SK-N-MC (cell line): Measurements from ENCODE around the gene SUGP1.

Source experiments
- DNase-seq: peaks from one replicate; pipeline ENCODE4 v3.0.0-alpha.2; 2011; ENCODE audit warnings: low read depth, low spot score
- H3K27ac ChIP-seq: fragments of 200-600 bp; sonication (generic); 2 replicates; pipeline ENCODE4 v1.5.1; 2016; ENCODE audit warnings: mixed run types
- H3K36me3 ChIP-seq: fragments of 200-600 bp; sonication (generic); 2 replicates; pipeline ENCODE4 v1.6.1; 2017; ENCODE audit warnings: antibody characterized with exemption, low read length, mixed read lengths; ENCODE audit not compliant: insufficient read depth
- H3K4me3 ChIP-seq: fragments of 200-600 bp; sonication (generic); 2 replicates; pipeline ENCODE4 v1.5.1; 2016
- H3K9ac ChIP-seq: fragments of 200-600 bp; sonication (generic); 2 replicates; pipeline ENCODE4 v1.8.0; 2017; ENCODE audit warnings: mixed run types, mixed read lengths; ENCODE audit not compliant: insufficient read length
- H3K9me3 ChIP-seq: fragments of 200-600 bp; sonication (generic); 2 replicates; pipeline ENCODE4 v1.6.1; 2017; ENCODE audit warnings: low read depth, mild to moderate bottlenecking, antibody characterized with exemption, low read length, moderate library complexity, mixed read lengths
- EZH2 ChIP-seq: fragments of 200-600 bp; sonication (generic); IDR thresholded peaks from one replicate; pipeline ENCODE4 v1.6.1; 2017; ENCODE audit warnings: antibody characterized with exemption
- FOXP2 ChIP-seq: optimal IDR thresholded peaks from 2 replicates; pipeline ENCODE3; 2011; ENCODE audit warnings: mild to moderate bottlenecking, moderate library complexity; ENCODE audit not compliant: insufficient read depth; ENCODE audit errors: extremely low read length, control extremely low read depth
- POLR2AphosphoS5 ChIP-seq: IDR thresholded peaks from 2 replicates; pipeline ENCODE4 v1.6.1; 2012; ENCODE audit warnings: mild to moderate bottlenecking, low read depth, low read length, borderline replicate concordance

Gene SUGP1

DNA sequence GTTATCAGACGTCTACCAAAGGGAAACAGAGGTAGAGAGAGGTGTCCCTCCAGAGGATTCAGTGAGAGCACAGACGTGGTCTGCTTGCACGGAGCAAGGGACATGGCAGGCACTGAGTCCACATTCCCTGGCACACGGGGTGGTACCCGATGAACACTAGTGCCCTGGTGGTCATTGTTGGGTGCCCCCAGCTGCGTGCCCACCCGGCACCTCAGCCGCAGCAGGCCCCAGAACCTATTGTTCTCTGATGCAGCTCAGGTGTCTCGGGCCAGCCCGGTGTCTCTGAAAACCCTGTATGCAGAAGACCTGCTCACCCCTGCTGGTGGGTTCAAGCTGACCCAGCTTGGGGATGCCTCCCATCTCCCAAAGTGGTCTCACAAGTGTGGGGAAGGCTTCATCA, 11.9 kb downstream of the SUGP1 start:
- no peak for DNase-seq
- TF ChIP-seq EZH2 = no peak
- TF ChIP-seq FOXP2 = no peak
- TF ChIP-seq POLR2AphosphoS5 = no peak
- Histone ChIP-seq H3K9ac (no peak overlapping the region), H3K9me3 (no peaks in the 10 kb centered on the region), H3K27ac (no peak overlapping the region), H3K4me3 (no peak overlapping the region), H3K36me3 (peaks cover 41% of the 10 kb centered on the region; the same call in 1 of the 2 replicates)

DNA sequence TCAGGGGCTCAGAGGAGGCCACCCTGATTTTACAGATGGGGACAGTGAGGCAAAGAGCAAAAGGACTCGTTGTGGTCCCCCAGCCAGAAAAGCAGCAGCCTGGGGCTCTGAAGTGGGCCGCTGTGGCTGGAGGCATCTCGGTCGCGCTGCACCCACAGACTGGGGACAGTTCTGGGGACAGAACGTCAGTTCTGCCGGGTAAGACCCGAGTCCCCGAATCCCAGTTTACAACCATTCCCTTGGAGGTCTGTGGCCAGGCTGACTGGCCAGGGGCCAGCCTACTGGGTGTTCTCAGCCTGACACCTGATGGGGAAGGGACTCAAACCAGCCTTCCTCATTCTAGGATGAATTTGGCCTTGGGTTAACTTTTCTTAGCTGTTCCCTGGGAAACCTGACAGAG, 14.1 kb downstream of the SUGP1 start:
- Histone ChIP-seq H3K4me3 (no peak overlapping the region), H3K36me3 (peaks cover 40% of the 10 kb centered on the region; the same call in 1 of the 2 replicates)
- no peak for DNase-seq

DNA sequence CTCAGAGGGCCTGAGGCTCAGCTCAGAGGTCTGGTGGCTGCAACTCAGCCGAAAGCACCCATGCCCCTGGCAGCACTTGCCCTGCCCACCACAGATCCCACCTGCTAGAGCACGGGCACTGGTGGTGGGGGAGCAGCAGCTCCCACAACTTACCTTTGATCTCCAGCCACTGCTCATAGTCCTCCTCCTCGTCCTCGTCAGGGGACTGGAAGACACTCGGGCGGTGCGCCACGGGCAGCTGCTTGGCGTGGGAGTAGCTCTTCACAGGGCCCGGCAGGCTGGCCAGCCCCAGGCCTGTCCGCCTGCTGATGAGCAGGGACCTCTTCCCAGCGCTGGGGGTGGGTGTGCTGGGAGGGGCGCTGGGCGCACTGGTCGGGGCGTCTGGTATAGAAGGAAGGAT, 14.6 kb downstream of the SUGP1 start:
- no peak overlapping the region for H3K27ac ChIP-seq
- no peak overlapping the region for H3K4me3 ChIP-seq
- no peak overlapping the region for H3K9ac ChIP-seq
- H3K36me3 ChIP-seq = peaks cover 42% of the 10 kb centered on the region; the same call in 1 of the 2 replicates
- H3K9me3 ChIP-seq = no peaks in the 10 kb centered on the region
- TF ChIP-seq EZH2 = no peak
- TF ChIP-seq POLR2AphosphoS5 = no peak
- TF ChIP-seq FOXP2 = no peak
- DNase-seq = no peak

More for the DNA sequence above, 14.1 kb downstream of the SUGP1 start:
- Histone ChIP-seq H3K9ac (no peak overlapping the region), H3K9me3 (no peaks in the 10 kb centered on the region), H3K27ac (no peak overlapping the region)
- TF ChIP-seq FOXP2 (no peak), POLR2AphosphoS5 (no peak), EZH2 (no peak)

DNA sequence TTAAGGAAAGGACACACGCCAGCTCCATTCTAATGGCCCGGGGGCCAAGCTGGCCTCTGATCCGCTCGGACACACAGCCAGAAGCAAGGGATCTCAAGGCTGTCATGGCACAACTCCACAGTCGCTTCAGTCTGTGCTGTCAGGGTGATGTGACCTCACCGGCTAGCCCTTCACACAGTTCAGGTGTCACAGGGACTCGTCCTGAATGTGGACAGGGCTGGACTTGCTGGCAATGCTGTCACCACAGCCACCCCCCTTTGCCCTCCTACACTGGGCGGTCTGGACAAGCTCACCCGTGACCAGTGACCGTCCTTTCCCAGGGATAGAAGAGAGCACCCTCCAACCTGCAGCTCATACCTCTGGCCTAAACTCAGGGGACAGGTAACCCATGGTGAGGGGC, 15.2 kb downstream of the SUGP1 start:
- H3K9ac ChIP-seq = no peak overlapping the region
- peaks cover 38% of the 10 kb centered on the region; the same call in 1 of the 2 replicates for H3K36me3 ChIP-seq
- DNase-seq = no peak
- H3K4me3 ChIP-seq = no peak overlapping the region
- H3K27ac ChIP-seq = no peak overlapping the region
- H3K9me3 ChIP-seq = no peaks in the 10 kb centered on the region
- TF ChIP-seq EZH2 (no peak), FOXP2 (no peak), POLR2AphosphoS5 (no peak)

DNA sequence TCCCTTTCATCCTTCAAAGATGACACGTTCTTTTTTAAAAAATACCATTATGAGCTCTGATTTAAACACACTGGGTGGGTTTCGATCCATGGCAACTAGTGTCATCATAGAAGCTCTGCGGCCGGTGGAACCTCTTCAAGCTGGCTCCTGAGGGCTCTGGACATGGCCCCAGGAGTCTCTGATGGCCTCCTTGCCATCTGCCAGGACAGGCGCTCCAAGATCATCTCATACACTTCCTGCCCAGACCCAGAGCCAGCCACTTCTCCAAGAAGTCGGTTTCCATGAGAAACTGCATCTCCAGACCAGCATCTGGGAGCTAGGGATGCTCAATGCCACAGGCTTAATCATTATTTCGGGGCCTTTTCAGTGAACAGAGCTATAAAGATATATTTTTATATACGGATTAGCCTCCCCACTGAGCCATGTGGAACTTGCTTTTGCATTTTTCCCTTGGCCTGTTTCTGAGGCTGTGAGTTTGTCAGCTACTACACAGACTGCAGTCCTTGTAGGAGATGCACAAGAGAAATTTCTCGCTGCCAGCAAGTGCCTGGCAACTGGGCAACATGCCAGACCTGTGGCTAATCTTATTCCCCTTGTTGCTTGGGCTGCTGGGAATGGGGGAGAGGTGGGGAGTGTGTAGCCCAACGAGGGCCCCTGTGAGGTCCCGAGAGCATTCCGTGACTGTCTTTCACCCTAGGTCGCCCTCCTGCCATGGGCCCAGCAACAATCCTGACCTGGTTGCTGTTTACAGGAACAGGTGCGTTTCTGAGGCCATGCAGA, 15.9 kb downstream of the SUGP1 start:
- H3K27ac ChIP-seq = 0 out of 2 replicates have a peak overlapping the region, but pooled peaks have one; percentile 29
- no peak for DNase-seq
- no peaks in the 10 kb centered on the region for H3K9me3 ChIP-seq
- H3K9ac ChIP-seq = no peak overlapping the region
- TF ChIP-seq POLR2AphosphoS5 (no peak), FOXP2 (no peak), EZH2 (no peak)
- peaks cover 36% of the 10 kb centered on the region; the same call in 1 of the 2 replicates for H3K36me3 ChIP-seq
- H3K4me3 ChIP-seq = no peak overlapping the region

DNA sequence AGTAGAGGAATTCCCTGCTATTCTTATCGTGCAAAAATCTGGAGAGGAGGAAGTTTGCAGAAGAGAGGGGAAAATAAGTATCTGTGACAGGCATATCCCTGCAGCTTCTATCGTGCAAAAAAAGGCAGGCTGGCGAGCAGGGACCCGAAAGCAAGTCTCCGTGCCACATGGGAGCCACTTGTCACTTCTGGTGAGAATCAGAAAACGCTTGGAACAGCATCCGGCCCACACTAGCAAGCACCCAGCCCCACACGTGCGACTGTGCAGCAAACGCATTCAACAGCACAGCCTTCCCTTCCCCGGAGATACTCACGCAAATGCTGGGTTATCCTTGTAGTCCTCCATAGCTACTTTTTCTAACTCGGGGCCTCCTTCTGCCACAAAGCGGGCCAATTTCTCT, 16.9 kb downstream of the SUGP1 start:
- no peak overlapping the region for H3K9ac ChIP-seq
- DNase-seq = no peak
- H3K9me3 ChIP-seq = no peaks in the 10 kb centered on the region
- H3K36me3 ChIP-seq = peaks cover 31% of the 10 kb centered on the region; the same call in 1 of the 2 replicates
- no peak overlapping the region for H3K27ac ChIP-seq
- TF ChIP-seq EZH2 (no peak), POLR2AphosphoS5 (no peak), FOXP2 (no peak)
- H3K4me3 ChIP-seq = no peak overlapping the region

DNA sequence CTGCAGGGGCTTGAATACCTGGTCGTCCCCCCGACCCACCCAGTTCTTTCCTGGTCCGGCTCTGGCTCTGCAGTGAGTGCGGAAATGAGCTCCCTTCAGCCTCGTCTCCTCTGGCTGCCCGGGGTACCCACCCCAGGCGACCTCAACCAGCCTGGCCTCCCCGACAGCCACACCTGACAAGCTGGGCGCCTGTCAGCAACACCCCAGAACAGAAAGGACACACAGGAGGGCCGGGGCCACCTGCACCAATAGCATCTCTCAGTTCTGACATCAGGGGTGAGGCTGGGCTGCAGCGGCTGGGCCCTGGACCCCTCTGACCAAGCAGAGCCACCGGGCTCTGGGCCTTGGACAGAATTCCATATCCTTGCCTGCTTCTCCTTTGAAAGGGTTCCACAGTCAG, 19.7 kb downstream of the SUGP1 start:
- TF ChIP-seq EZH2 = no peak
- TF ChIP-seq FOXP2 = no peak
- TF ChIP-seq POLR2AphosphoS5 = no peak
- peaks cover 21% of the 10 kb centered on the region; the same call in 1 of the 2 replicates for H3K36me3 ChIP-seq

DNA sequence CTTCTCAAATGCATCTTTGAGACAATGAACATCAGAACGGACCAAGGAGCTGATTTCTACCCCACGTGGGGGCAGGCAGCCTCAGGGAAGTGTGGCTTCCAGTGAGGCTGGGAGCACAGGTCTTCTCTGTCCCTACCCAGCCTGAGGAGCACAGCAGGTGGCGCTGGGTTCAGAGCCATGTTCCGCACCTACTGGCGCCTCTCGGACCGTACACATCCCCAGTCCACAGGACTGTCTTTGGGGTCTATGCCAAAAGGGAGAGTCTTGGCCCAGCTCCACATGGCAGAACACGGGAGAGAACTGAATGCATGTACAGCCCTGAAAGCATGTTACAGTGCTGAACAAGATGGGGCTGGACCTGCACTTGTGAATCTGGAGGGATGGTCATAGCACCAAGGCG, 22.6 kb downstream of the SUGP1 start:
- TF ChIP-seq EZH2 = no peak
- TF ChIP-seq POLR2AphosphoS5 = no peak
- no peak for TF ChIP-seq FOXP2
- Histone ChIP-seq H3K36me3 (peaks cover 28% of the 10 kb centered on the region), H3K9me3 (no peaks in the 10 kb centered on the region)

More for the DNA sequence above, 19.7 kb downstream of the SUGP1 start:
- DNase-seq = no peak
- Histone ChIP-seq H3K4me3 (no peak overlapping the region), H3K9ac (no peak overlapping the region), H3K27ac (no peak overlapping the region), H3K9me3 (no peaks in the 10 kb centered on the region)

More for the DNA sequence above, 22.6 kb downstream of the SUGP1 start:
- no peak overlapping the region for H3K27ac ChIP-seq
- no peak overlapping the region for H3K9ac ChIP-seq
- no peak for DNase-seq
- no peak overlapping the region for H3K4me3 ChIP-seq
